ENCODE data around the gene DHX58. TPM values are rescaled to one million over a fixed set of nuclear protein-coding genes. Genes with fewer than 3 reads are reported as not detected.

Gene DHX58
- total and polyA plus RNA-seq, 4 donors = 4.0 to 21.9 (median 12.2) TPM

DNA sequence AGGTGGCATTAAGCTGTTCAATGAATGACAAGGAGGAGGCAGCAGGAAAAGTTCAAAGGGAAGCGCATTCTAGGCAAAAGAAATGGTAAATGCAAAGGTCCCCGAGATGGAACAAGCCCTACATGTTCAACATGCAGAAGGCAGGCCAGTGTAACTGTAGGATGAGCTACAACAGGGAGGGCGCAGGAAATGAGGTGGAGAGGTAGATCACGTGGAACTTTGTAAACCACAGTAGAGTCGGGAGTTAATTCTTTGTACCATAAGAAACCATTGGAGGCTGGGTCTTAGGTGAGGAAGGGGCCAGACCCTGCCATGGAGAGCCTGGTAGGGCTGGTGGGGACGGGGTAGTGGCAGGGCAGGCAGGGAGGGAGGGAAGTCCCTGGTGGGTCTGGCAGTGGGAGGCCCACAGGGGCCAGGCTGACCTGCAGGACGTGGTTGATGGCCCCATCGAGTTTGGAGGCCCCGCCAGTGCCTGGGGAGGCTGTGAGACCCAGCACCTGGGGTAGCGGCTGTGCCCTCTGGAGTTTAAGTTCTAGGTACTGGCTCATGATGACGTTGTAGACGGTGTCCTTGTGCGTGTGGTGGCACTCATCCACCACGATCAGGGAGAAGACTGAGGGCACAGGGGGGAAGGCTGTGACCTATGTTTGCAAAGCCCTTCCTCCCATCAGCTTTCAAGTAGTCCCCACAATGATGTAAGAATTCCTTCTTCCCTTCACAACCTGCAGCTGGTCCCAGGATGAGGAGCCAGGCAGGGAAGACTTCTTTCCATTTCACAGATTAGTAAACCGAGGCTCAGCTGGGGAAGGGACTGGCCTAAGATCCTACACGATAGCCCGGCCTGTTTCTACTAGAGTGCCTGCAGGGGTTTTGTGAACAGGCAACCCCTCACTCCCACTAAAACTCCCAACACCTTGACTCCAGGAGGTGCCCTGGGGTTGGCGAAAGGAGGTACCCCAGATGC, 1.9 kb downstream of the DHX58 start:
- no peaks in the 10 kb centered on the region for H3K27me3 ChIP-seq (ENCODE audit: control insufficient read depth in 4 of 4, insufficient read depth in 4 of 4, low read length in 3 of 4)
- peak overlapping the region in 1 of 2 donors; percentile 84 for H3K27ac ChIP-seq (ENCODE audit: low read depth in 1 of 2, low read length in 2 of 2)
- no peaks in the 10 kb centered on the region for H3K9me3 ChIP-seq (ENCODE audit: control insufficient read depth in 4 of 4, low read length in 3 of 4)
- no peak overlapping the region for H3K4me3 ChIP-seq (ENCODE audit: low read depth in 1 of 3, low read length in 3 of 3)
- H3K36me3 ChIP-seq (ENCODE audit: control insufficient read depth in 4 of 4, insufficient read depth in 3 of 4, low read depth in 1 of 4, low read length in 3 of 4) = peaks cover 4 to 14% (median 8%) of the 10 kb centered on the region in 4 donors
- peaks cover 10 to 38% (median 31%) of the 10 kb centered on the region in 4 donors for H3K4me1 ChIP-seq (ENCODE audit: control insufficient read depth in 4 of 4, insufficient read depth in 4 of 4, low read length in 3 of 4)
- no peak for TF ChIP-seq FOXA1 (IDR thresholded peaks at IDR 0.05)
- TF ChIP-seq, protein P1, sequence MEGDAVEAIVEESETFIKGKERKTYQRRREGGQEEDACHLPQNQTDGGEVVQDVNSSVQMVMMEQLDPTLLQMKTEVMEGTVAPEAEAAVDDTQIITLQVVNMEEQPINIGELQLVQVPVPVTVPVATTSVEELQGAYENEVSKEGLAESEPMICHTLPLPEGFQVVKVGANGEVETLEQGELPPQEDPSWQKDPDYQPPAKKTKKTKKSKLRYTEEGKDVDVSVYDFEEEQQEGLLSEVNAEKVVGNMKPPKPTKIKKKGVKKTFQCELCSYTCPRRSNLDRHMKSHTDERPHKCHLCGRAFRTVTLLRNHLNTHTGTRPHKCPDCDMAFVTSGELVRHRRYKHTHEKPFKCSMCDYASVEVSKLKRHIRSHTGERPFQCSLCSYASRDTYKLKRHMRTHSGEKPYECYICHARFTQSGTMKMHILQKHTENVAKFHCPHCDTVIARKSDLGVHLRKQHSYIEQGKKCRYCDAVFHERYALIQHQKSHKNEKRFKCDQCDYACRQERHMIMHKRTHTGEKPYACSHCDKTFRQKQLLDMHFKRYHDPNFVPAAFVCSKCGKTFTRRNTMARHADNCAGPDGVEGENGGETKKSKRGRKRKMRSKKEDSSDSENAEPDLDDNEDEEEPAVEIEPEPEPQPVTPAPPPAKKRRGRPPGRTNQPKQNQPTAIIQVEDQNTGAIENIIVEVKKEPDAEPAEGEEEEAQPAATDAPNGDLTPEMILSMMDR (IDR thresholded peaks at IDR 0.05; ENCODE audit: low read depth, low read length, missing input control) = no peak
- no peak for TF ChIP-seq HNF4G (IDR thresholded peaks at IDR 0.05)
- TF ChIP-seq, protein P2, sequence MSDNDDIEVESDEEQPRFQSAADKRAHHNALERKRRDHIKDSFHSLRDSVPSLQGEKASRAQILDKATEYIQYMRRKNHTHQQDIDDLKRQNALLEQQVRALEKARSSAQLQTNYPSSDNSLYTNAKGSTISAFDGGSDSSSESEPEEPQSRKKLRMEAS (IDR thresholded peaks at IDR 0.05) = no peak
- no peak for TF ChIP-seq EGR1 (IDR thresholded peaks at IDR 0.05; ENCODE audit: low read depth in 2 of 2)
- TF ChIP-seq RAD21 (IDR thresholded peaks at IDR 0.05) = no peak
- TF ChIP-seq SP1 (IDR thresholded peaks at IDR 0.05) = no peak
- no peak for TF ChIP-seq TAF1 (conservative IDR thresholded peaks at IDR 0.05)
- no peak overlapping the region for H3K9ac ChIP-seq (ENCODE audit: low read depth in 1 of 2, low read length in 2 of 2)
- WGBS = 88% methylated on average over 18 of the region's 18 CpGs
- DNase-seq (ENCODE audit: low spot score) = no peak

DNA sequence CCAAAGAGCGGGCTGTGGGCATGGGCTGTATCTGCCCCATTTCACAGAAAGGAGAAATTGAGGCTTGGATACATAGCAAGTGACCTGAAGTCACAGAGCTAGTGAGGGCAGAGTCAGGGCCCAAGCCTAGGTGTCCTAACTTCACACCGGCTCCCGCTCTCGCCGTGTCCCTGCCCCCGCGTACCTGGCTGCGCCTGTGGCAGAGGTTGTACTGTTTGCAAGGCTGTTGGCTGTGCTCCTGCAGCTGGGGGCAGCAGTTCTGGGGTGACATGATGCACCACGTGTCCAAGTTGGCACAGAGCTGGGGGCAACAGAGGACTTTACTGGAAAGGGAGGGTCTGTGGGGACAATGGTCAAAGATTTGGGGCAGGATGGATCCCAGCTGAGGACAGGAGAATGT, 3.4 kb downstream of the DHX58 start:
- WGBS = 50% methylated on average over 9 of the region's 9 CpGs
- peaks cover 10 to 38% (median 31%) of the 10 kb centered on the region in 4 donors for H3K4me1 ChIP-seq (ENCODE audit: control insufficient read depth in 4 of 4, insufficient read depth in 4 of 4, low read length in 3 of 4)
- no peaks in the 10 kb centered on the region for H3K27me3 ChIP-seq (ENCODE audit: control insufficient read depth in 4 of 4, insufficient read depth in 4 of 4, low read length in 3 of 4)
- H3K27ac ChIP-seq (ENCODE audit: low read depth in 1 of 2, low read length in 2 of 2) = no peak overlapping the region
- TF ChIP-seq FOXA1 (IDR thresholded peaks at IDR 0.05) (no peak), GABPA (IDR thresholded peaks at IDR 0.05 in 1 of 2, conservative IDR thresholded peaks at IDR 0.05 in 1 of 2) (no peak), HNF4A (conservative IDR thresholded peaks at IDR 0.05) (peak in 1 of 2 donors; percentile 67), EGR1 (IDR thresholded peaks at IDR 0.05; ENCODE audit: low read depth in 2 of 2) (no peak), YY1 (IDR thresholded peaks at IDR 0.05) (no peak), HNF4G (IDR thresholded peaks at IDR 0.05) (no peak), JUND (IDR thresholded peaks at IDR 0.05) (no peak), SP1 (IDR thresholded peaks at IDR 0.05) (no peak), NR2F2 (IDR thresholded peaks at IDR 0.05) (no peak), RXRA (IDR thresholded peaks at IDR 0.05) (peak in 1 of 2 donors; percentile 85), TAF1 (conservative IDR thresholded peaks at IDR 0.05) (no peak), RAD21 (IDR thresholded peaks at IDR 0.05) (no peak)
- TF ChIP-seq, protein P3, sequence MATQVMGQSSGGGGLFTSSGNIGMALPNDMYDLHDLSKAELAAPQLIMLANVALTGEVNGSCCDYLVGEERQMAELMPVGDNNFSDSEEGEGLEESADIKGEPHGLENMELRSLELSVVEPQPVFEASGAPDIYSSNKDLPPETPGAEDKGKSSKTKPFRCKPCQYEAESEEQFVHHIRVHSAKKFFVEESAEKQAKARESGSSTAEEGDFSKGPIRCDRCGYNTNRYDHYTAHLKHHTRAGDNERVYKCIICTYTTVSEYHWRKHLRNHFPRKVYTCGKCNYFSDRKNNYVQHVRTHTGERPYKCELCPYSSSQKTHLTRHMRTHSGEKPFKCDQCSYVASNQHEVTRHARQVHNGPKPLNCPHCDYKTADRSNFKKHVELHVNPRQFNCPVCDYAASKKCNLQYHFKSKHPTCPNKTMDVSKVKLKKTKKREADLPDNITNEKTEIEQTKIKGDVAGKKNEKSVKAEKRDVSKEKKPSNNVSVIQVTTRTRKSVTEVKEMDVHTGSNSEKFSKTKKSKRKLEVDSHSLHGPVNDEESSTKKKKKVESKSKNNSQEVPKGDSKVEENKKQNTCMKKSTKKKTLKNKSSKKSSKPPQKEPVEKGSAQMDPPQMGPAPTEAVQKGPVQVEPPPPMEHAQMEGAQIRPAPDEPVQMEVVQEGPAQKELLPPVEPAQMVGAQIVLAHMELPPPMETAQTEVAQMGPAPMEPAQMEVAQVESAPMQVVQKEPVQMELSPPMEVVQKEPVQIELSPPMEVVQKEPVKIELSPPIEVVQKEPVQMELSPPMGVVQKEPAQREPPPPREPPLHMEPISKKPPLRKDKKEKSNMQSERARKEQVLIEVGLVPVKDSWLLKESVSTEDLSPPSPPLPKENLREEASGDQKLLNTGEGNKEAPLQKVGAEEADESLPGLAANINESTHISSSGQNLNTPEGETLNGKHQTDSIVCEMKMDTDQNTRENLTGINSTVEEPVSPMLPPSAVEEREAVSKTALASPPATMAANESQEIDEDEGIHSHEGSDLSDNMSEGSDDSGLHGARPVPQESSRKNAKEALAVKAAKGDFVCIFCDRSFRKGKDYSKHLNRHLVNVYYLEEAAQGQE (IDR thresholded peaks at IDR 0.05) = no peak
- TF ChIP-seq, protein P1 (IDR thresholded peaks at IDR 0.05; ENCODE audit: low read depth, low read length, missing input control) = no peak
- TF ChIP-seq, protein P4, sequence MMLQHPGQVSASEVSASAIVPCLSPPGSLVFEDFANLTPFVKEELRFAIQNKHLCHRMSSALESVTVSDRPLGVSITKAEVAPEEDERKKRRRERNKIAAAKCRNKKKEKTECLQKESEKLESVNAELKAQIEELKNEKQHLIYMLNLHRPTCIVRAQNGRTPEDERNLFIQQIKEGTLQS (IDR thresholded peaks at IDR 0.05) = no peak
- TF ChIP-seq, protein P2 (IDR thresholded peaks at IDR 0.05) = no peak
- TF ChIP-seq, protein P5, sequence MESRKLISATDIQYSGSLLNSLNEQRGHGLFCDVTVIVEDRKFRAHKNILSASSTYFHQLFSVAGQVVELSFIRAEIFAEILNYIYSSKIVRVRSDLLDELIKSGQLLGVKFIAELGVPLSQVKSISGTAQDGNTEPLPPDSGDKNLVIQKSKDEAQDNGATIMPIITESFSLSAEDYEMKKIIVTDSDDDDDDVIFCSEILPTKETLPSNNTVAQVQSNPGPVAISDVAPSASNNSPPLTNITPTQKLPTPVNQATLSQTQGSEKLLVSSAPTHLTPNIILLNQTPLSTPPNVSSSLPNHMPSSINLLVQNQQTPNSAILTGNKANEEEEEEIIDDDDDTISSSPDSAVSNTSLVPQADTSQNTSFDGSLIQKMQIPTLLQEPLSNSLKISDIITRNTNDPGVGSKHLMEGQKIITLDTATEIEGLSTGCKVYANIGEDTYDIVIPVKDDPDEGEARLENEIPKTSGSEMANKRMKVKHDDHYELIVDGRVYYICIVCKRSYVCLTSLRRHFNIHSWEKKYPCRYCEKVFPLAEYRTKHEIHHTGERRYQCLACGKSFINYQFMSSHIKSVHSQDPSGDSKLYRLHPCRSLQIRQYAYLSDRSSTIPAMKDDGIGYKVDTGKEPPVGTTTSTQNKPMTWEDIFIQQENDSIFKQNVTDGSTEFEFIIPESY (IDR thresholded peaks at IDR 0.05) = no peak
- no peak overlapping the region for H3K9ac ChIP-seq (ENCODE audit: low read depth in 1 of 2, low read length in 2 of 2)
- H3K36me3 ChIP-seq (ENCODE audit: control insufficient read depth in 4 of 4, insufficient read depth in 3 of 4, low read depth in 1 of 4, low read length in 3 of 4) = peaks cover 7 to 19% (median 9%) of the 10 kb centered on the region in 4 donors
- no peak overlapping the region for H3K4me3 ChIP-seq (ENCODE audit: low read depth in 1 of 3, low read length in 3 of 3)
- no peaks in the 10 kb centered on the region for H3K9me3 ChIP-seq (ENCODE audit: control insufficient read depth in 4 of 4, low read length in 3 of 4)
- no peak for DNase-seq (ENCODE audit: low spot score)
